Middle frontal gyrus (tissue), 1 donor: ENCODE measurements around the gene SLC1A4.
"Not testable (repeated sequence)": the region's sequence is repeated elsewhere in the genome, so short reads cannot be mapped to it uniquely, and the experiment has no call there.

Experiments used
- DNase-seq: peaks from one replicate; pipeline ENCODE4 v3.0.0-alpha.2; 2015; ENCODE audit warnings: low spot score; ENCODE audit errors: extremely low spot score

SLC1A4 gene

GRCh38 chr2:65025453-65026123 lies 36.4 kb downstream of the SLC1A4 start:
- DNase-seq = no peak

GRCh38 chr2:65026154-65026553 lies 37.0 kb downstream of the SLC1A4 start:
- DNase-seq = no peak

- DNase-seq = no peak
These were observed 37.7 kb downstream of the SLC1A4 start for GRCh38 chr2:65026704-65027464.

GRCh38 chr2:65027616-65028244 lies 38.5 kb downstream of the SLC1A4 start:
- no peak for DNase-seq

- DNase-seq = no peak
These were observed 41.5 kb downstream of the SLC1A4 start for GRCh38 chr2:65030476-65031332.

GRCh38 chr2:65031341-65032018 lies 42.3 kb downstream of the SLC1A4 start:
- no peak for DNase-seq

- DNase-seq = no peak
These were observed 43.1 kb downstream of the SLC1A4 start for GRCh38 chr2:65032019-65032975.

- no peak for DNase-seq
These were observed 44.0 kb downstream of the SLC1A4 start for GRCh38 chr2:65033178-65033577.

- not testable (repeated sequence) for DNase-seq
These were observed 44.5 kb downstream of the SLC1A4 start for GRCh38 chr2:65033667-65034066.

GRCh38 chr2:65035351-65035943 lies 46.2 kb downstream of the SLC1A4 start:
- DNase-seq = no peak

GRCh38 chr2:65037178-65037577 lies 48.0 kb downstream of the SLC1A4 start:
- DNase-seq = no peak

- DNase-seq = no peak
These were observed 50.4 kb downstream of the SLC1A4 start for GRCh38 chr2:65039640-65040039.

GRCh38 chr2:65040400-65041261 lies 51.4 kb downstream of the SLC1A4 start:
- DNase-seq = peak; percentile 85

GRCh38 chr2:65043001-65043400 lies 53.8 kb downstream of the SLC1A4 start:
- DNase-seq = no peak

- no peak for DNase-seq
These were observed 55.0 kb downstream of the SLC1A4 start for GRCh38 chr2:65044097-65044735.

- no peak for DNase-seq
These were observed 56.5 kb downstream of the SLC1A4 start for GRCh38 chr2:65045651-65046050.

- DNase-seq = no peak
These were observed 57.6 kb downstream of the SLC1A4 start for GRCh38 chr2:65046633-65047407.
